SIG-M5 treated with dmso at 0.1 percent for 504 hours (cell line): Measurements from ENCODE around the gene TDRD9.

Experiments
- DNase-seq: peaks from one replicate; lab custom pipeline; 2025; ENCODE audit not compliant: unreplicated experiment; lab: John Stamatoyannopoulos, UW

Gene TDRD9

GRCh38 chr14:104087981-104088850 is 160.0 kb downstream of the TDRD9 start:
- DNase-seq = no peak

DNA sequence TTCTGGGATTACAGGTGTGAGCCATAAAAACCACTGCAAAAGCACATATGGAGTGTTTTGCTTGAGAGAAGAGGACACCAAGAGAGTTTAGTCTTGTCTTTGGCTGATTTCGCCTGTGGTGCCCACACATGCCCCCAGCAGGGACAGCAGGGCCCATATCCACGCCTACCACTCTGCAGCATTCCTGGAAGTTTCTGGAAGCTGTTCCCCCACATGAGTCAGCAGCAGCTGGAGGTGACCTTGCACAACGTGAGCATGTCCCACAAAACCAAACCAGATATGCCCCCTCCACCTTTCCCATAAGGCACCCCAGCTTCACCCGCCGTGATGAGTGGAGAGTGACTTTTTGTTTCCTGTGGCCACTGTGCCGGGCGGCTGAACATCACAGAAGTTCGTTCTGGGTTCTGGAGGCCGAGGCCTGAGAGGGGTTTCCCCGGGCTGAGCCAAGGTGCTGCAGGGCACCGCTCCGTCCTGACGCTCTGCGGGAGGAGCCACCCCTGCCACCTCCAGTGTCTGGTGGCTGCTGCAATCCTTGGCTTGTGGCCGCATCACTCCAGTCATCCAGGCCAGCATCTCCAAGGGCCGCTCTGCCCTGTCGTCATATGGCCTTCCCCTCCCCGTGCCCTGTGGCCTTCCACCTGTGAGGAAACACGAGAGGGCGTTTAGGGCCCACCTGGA is 162.0 kb downstream of the TDRD9 start:
- DNase-seq = no peak

DNA sequence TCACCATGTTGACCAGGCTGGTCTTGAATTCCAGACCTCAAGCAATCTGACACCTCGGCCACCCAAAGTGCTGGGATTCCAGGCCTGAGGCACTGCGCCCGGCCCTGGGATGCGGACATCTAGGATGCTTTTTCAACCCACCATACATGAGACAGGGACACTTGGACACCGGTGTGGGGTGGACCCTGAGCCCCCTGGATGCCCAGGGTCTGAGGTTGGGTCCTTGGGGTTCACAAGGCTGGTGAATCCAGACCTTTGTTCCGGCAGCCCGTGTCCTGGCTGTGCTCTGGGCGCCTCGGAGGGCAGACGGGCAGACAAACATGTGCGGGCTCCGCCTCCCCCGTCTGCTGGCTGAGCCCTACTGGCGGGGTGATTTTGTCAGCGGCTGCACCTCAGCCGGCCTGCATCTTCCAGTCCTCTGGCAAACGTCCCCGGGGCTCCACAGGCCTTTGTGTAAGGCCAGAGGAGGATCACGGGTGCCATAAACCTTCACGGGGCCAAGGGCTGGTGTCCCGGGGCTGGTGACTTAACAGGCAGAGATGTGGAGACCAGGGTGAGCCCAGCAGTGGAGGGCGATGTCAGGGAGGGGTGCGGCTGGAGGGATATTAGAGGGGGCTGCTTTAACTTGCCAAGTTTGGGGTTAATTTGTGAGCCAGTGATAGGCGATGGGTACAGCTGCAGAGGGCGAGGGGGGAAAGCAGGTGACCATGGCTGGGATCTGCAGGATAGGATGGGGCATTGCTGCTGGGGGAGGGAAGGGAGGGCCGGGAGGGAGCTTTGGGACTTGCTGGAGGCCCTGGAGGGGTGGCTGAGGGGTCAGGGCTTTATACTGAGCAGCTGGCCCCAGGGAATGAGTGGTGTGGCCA is 163.0 kb downstream of the TDRD9 start:
- no peak for DNase-seq

- DNase-seq = no peak
Measured at GRCh38 chr14:104091927-104092771, 163.9 kb downstream of the TDRD9 start.

DNA sequence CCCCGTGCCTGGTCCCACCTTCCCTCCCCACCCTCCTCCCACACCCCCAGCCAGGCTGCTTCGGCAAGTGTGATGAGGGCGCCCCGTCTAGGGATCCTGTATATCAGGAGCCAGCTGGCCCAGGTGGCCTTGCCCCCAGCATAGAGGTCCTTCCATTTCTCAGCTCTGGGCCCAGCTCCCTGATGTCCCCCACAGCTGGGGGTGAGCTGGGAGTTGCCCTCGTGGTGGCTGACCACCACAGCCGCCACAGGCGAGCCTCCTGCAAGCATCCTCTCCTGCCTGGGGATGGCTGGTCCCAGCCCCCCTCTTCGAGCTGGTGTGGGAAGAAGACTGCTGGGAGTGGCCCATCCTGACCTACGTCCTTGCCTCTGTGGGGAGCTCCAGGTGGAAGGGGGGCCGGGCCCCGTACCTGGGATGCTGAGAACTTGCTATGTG is 164.7 kb downstream of the TDRD9 start:
- DNase-seq = no peak

- DNase-seq = no peak
Measured at GRCh38 chr14:104093366-104094055, 165.3 kb downstream of the TDRD9 start.

GRCh38 chr14:104094056-104094708 is 165.9 kb downstream of the TDRD9 start:
- DNase-seq = no peak

DNA sequence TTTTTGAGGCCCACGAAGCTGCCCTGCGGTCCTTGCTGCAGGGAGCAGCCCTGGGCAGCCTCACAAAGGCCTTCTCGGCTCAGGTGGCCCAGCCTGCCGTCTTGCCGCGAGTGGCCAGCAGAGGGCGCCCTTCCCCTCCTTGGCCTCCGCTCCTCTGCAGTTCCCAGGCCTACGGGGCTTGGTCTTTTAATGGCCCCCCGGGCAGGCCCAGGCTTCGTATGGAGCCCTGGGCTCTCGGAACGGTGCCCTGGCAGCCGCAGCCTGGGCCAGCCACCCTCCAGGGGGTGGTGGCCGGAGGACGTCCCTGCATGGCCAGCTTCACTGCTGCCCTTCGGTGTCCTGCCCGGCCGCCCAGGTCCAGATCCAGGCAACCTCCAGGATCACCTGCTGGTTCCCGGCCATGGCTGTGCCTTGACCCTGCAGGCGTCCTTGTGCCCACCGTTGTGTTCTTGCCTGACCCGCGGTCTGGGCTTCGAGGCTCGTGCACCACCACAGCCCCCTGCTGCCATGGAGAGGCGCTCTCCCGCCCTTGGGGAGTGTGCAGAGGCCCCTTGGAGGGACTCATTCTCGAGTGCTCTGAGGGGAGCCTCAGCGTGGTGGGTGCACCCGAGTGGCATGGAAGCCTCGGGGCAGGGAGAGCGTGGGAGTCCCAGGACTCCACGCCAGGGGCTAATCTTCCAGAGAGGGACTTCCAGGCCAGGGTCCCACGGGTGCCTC is 166.6 kb downstream of the TDRD9 start:
- DNase-seq = peak; percentile 39

DNA sequence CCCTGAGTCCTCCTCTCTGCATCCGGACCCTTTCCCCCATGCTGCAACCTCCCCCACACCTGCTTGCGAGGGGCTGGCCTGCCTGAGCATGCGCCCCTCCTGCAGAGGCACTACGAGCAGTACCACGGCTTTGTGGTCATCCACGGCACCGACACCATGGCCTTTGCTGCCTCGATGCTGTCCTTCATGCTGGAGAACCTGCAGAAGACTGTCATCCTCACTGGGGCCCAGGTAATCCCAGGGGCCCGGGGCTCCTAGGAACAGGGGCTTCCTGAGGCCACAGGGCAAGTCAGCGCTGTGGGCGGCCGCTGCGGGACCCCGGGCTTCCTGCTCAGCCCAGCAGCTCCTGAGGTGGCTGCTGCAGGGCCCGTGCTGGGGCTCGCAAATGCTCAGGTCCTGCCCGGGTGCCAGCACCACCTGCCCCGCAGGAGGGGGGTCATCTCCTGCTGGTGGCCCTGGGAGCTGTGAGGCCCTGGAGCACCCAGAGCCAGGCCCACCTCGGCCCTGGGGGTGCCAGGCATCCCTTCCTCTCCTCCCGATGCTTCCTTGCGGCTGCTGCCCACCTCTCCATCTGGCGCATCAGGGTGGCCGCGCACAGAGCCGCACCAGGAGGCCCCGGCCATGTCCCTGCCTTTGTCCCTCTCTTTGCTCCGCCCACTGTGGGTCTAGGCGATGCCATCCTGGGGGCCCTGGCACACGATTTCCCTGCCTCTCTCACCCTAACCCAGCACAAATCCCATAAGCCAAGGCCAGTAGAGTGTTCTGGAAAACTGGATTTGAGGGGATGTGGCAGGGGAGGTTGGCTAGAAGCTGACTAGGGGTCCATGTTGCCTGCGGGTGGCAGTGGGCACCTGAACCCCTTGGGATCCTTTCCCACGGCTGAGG is 167.4 kb downstream of the TDRD9 start:
- no peak for DNase-seq

DNA sequence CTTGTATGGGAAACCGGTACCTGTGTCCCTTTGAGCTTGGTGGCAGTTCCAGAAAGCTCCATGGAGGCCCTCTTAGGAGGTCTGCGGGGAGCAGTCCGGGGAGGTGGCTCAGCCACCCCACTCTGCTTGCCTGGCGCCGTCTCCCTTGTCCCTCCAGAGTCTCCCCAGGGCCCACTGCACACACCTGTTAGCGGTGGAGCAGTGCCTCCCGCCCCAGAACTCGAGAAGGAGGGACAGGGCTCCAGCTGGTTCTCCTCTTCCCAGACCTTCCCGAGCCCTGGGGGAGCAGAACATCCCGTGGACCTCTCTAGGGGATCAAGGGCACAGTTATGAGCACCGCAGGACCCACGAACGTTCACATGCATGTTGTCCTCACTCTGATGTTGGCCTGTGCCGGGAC is 168.1 kb downstream of the TDRD9 start:
- no peak for DNase-seq

- DNase-seq = no peak
Measured at GRCh38 chr14:104096751-104097700, 168.8 kb downstream of the TDRD9 start.

DNA sequence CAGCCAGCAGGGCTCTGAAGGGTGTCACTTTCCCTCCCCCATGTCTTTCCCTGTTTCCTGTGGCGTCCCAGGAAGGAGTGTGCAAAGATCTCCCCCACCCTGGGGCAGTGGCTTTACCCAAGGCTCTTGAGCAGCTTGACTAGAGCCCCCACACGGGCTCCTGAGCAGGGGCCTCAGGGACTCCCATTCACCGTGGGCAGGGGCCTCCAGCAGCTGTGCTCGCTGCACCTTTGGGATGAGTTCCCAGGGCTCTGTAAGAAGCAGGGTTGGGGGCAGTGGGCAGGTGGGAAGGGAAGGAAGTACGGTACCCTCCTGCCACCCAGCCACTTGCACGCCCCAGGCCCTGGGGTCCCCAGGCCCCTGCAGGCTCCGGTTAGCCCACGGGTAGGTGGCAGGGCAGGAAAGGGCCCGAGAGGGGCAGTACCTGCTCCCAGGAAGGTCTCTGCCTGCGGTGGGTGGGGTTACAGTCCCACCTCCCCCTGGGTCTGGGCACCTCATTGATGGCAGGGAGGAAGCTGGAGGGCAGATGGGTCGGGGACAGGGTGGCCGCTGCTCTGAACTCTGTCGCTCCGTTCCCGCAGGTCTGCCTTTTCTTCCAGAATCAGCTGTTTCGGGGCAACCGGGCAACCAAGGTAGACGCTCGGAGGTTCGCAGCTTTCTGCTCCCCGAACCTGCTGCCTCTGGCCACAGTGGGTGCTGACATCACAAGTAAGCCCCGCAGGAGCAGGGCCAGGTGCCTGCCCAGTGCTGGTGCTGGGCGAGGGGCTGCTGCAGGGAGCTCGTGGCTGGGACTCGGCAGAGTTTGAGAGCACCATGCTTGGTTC is 170.2 kb downstream of the TDRD9 start:
- DNase-seq = no peak

- DNase-seq = no peak
Measured at GRCh38 chr14:104099096-104100041, 171.1 kb downstream of the TDRD9 start.

GRCh38 chr14:104100171-104101085 is 172.2 kb downstream of the TDRD9 start:
- DNase-seq = no peak
